ENCODE measurements around the gene PRPF38B.

The PRPF38B gene

DNA sequence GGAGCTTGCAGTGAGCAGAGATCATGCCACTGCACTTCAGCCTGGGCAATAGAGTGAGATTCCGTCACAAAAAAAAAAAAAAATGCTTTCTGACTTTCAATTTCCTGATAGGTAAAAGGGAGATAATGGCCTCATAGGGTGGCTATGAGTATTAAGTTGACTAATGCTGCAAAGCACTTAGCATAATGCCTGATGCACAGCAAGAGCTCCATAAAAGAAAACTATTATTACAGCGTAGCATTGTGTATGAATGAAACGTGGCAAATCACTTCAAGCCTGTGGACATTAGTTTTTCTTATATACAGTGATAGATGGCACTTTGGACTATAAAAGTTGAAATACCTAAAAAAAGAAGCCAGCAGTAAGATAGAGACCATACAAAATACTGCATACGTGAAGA, 37.4 kb downstream of the PRPF38B start:
- Histone ChIP-seq H3K27me3 (ENCODE audit: control insufficient read depth, insufficient read depth, low read length) (no peaks in the 10 kb centered on the region), H3K9ac (ENCODE audit: low read depth, low read length) (no peak overlapping the region), H3K36me3 (ENCODE audit: control insufficient read depth, insufficient read depth, low read length) (no peaks in the 10 kb centered on the region), H3K4me3 (ENCODE audit: low read depth, low read length) (no peak overlapping the region), H3K9me3 (ENCODE audit: control insufficient read depth, insufficient read depth, low read length) (no peaks in the 10 kb centered on the region), H3K4me1 (ENCODE audit: control insufficient read depth, insufficient read depth, low read length) (no peaks in the 10 kb centered on the region)

DNA sequence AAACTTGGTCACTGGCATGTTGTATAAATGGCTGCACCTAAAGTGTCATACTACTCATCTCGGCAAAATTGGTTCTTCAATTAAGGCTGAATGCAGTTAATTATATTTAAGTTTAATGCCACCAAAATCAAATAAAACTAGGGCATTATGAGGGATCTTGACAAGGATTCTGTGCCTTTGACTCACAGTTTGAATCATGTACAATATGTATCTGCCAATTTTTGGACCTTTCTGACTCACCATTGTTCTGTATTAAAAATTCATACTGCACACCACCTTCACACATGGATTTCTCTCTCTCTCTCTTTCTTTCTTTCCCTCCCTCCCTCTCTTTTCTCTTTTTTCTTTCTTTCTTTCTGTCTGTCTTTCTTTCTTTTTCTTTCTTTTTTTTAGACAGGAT, 40.3 kb downstream of the PRPF38B start:
- Histone ChIP-seq H3K4me3 (ENCODE audit: low read depth, low read length) (no peak overlapping the region), H3K27me3 (ENCODE audit: control insufficient read depth, insufficient read depth, low read length) (no peaks in the 10 kb centered on the region), H3K9me3 (ENCODE audit: control insufficient read depth, insufficient read depth, low read length) (no peaks in the 10 kb centered on the region), H3K4me1 (ENCODE audit: control insufficient read depth, insufficient read depth, low read length) (no peaks in the 10 kb centered on the region), H3K9ac (ENCODE audit: low read depth, low read length) (no peak overlapping the region), H3K36me3 (ENCODE audit: control insufficient read depth, insufficient read depth, low read length) (no peaks in the 10 kb centered on the region)

DNA sequence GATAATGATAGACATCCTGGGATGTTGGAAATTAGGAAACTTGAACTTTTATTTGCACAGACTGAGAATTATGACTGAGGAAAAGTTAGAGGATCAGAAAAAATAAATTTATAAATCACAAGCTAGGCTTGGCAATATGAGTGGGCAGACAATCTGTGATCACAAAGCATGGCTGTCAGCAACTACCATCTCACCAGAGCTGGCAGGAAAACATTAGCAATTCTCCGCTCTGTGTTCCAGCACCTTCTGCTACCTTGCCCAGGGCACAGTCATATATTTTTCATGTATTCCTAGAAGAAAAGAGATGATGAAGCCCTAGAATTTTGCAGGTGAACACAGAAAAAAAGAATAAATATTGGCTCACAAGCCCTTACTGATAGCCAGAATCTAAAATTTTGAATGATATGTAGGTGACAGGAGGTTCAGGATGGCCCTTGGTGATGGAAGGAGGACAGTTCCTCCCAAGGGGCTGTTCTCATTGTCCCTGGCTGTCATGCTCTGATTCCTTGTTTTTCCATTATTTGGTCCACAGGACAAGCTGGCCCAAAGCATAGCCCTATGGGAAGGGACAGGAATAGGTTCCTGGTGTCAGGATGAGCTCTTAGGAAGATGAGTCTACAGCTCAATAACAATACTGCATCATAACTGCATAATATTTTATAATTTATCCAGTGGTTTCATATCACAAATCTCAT, 42.2 kb downstream of the PRPF38B start:
- H3K9me3 ChIP-seq (ENCODE audit: control insufficient read depth, insufficient read depth, low read length): no peaks in the 10 kb centered on the region
- no peaks in the 10 kb centered on the region for H3K27me3 ChIP-seq (ENCODE audit: control insufficient read depth, insufficient read depth, low read length)
- no peak overlapping the region for H3K9ac ChIP-seq (ENCODE audit: low read depth, low read length)
- no peaks in the 10 kb centered on the region for H3K36me3 ChIP-seq (ENCODE audit: control insufficient read depth, insufficient read depth, low read length)
- no peaks in the 10 kb centered on the region for H3K4me1 ChIP-seq (ENCODE audit: control insufficient read depth, insufficient read depth, low read length)
- no peak overlapping the region for H3K4me3 ChIP-seq (ENCODE audit: low read depth, low read length)

GRCh38 chr1:108742253-108742652, 50.1 kb downstream of the PRPF38B start:
- H3K4me3 ChIP-seq (ENCODE audit: low read depth, low read length): no peak overlapping the region
- no peak overlapping the region for H3K9ac ChIP-seq (ENCODE audit: low read depth, low read length)
- no peaks in the 10 kb centered on the region for H3K9me3 ChIP-seq (ENCODE audit: control insufficient read depth, insufficient read depth, low read length)
- peaks cover 5% of the 10 kb centered on the region for H3K4me1 ChIP-seq (ENCODE audit: control insufficient read depth, insufficient read depth, low read length)
- peaks cover 8% of the 10 kb centered on the region for H3K27me3 ChIP-seq (ENCODE audit: control insufficient read depth, insufficient read depth, low read length)
- H3K36me3 ChIP-seq (ENCODE audit: control insufficient read depth, insufficient read depth, low read length): no peaks in the 10 kb centered on the region

DNA sequence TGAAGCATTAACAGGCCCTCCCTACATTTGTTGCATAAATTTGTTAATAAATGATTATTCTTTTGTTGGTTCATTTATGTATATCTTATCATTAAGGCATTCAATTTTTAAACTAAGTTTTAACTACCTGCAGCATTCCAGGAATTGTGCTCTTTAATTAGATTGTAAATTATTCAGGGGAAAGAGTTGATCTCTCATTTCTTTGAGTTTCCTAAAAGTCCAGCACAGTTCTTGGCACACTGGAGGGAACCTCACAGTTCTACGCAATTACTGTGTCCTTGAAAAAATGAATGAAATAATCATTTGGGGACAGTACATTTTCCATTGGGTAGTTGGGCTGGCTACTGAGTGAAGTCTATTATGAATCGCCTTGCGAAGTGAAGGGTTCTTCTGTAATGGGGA, 53.9 kb downstream of the PRPF38B start:
- Histone ChIP-seq H3K4me3 (ENCODE audit: low read depth, low read length) (peak overlapping the region; percentile 16), H3K4me1 (ENCODE audit: control insufficient read depth, insufficient read depth, low read length) (peaks cover 6% of the 10 kb centered on the region), H3K36me3 (ENCODE audit: control insufficient read depth, insufficient read depth, low read length) (no peaks in the 10 kb centered on the region), H3K27me3 (ENCODE audit: control insufficient read depth, insufficient read depth, low read length) (peaks cover 8% of the 10 kb centered on the region), H3K9ac (ENCODE audit: low read depth, low read length) (no peak overlapping the region), H3K9me3 (ENCODE audit: control insufficient read depth, insufficient read depth, low read length) (no peaks in the 10 kb centered on the region)

GRCh38 chr1:108746382-108747170, 54.5 kb downstream of the PRPF38B start, which contains the start of gene STXBP3:
Gene STXBP3 (plus strand): TSS chr1:108746674. CDS start chr1:108746738, 64 bp downstream.
- Histone ChIP-seq H3K27me3 (ENCODE audit: control insufficient read depth, insufficient read depth, low read length) (peaks cover 8% of the 10 kb centered on the region), H3K4me3 (ENCODE audit: low read depth, low read length) (peak within 1 kb of the TSS; percentile 94), H3K4me1 (ENCODE audit: control insufficient read depth, insufficient read depth, low read length) (peaks cover 2% of the 10 kb centered on the region), H3K36me3 (ENCODE audit: control insufficient read depth, insufficient read depth, low read length) (no peaks in the 10 kb centered on the region), H3K9me3 (ENCODE audit: control insufficient read depth, insufficient read depth, low read length) (no peaks in the 10 kb centered on the region), H3K9ac (ENCODE audit: low read depth, low read length) (peak within 1 kb of the TSS; percentile 89)

DNA sequence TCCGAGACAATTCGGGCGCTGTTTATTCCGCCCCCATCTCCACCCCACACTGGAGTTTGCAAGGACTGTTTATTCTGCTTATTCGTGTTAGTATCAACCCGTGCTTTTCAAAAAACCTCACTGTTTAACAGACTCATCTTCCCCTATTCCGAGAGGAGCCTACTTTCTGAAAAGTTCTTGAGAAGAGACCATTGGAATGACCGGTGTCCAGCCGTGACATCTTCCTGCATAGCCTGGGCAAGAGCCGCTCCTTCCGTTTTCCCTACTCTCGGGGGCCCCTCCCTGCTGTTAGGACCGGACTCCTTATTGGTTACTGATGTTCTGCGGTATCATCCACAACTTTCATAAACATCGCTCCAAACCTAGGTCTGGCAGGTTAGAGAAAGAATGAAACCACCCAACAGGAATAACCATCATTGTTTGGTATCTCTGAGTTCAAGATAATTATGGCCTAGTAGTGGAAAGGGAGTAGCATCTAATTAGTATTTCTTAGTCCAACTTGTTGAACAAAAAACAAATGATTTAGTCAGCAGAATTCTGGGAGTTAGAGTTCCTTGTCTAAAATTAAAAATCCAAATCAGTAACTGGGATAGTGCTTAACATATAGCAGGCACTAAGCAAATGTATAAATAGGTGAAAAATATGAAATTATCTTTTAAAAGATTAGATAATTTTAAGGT, 55.2 kb downstream of the PRPF38B start:
- peaks cover 2% of the 10 kb centered on the region for H3K4me1 ChIP-seq (ENCODE audit: control insufficient read depth, insufficient read depth, low read length)
- H3K4me3 ChIP-seq (ENCODE audit: low read depth, low read length): peak overlapping the region; percentile 94
- H3K9me3 ChIP-seq (ENCODE audit: control insufficient read depth, insufficient read depth, low read length): no peaks in the 10 kb centered on the region
- peaks cover 8% of the 10 kb centered on the region for H3K27me3 ChIP-seq (ENCODE audit: control insufficient read depth, insufficient read depth, low read length)
- H3K9ac ChIP-seq (ENCODE audit: low read depth, low read length): peak overlapping the region; percentile 89
- no peaks in the 10 kb centered on the region for H3K36me3 ChIP-seq (ENCODE audit: control insufficient read depth, insufficient read depth, low read length)

GRCh38 chr1:108747898-108748297, 55.8 kb downstream of the PRPF38B start:
- peaks cover 2% of the 10 kb centered on the region for H3K4me1 ChIP-seq (ENCODE audit: control insufficient read depth, insufficient read depth, low read length)
- H3K9ac ChIP-seq (ENCODE audit: low read depth, low read length): no peak overlapping the region
- no peaks in the 10 kb centered on the region for H3K36me3 ChIP-seq (ENCODE audit: control insufficient read depth, insufficient read depth, low read length)
- no peaks in the 10 kb centered on the region for H3K9me3 ChIP-seq (ENCODE audit: control insufficient read depth, insufficient read depth, low read length)
- no peak overlapping the region for H3K4me3 ChIP-seq (ENCODE audit: low read depth, low read length)
- H3K27me3 ChIP-seq (ENCODE audit: control insufficient read depth, insufficient read depth, low read length): peaks cover 8% of the 10 kb centered on the region

DNA sequence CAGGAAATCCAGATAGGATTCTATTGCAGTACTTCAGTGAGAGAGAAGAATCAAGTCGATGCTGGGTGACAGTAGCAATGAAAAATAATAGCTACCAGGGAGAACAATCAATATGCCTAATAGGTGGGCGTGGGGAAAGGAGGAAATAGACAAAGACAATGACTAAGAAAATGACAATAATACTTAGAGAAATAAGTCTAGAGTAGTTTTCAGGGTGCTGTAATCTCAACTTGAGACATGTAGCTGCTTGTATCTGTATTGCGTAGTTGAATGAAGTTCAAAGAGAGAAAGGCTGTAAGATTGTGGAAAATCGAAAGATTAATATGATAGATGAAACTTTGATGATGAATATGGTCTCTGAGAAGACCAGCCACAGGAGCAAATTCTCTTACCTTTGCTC, 57.0 kb downstream of the PRPF38B start:
- Histone ChIP-seq H3K27me3 (ENCODE audit: control insufficient read depth, insufficient read depth, low read length) (peaks cover 8% of the 10 kb centered on the region), H3K9ac (ENCODE audit: low read depth, low read length) (no peak overlapping the region)

GRCh38 chr1:108750476-108751181, 58.5 kb downstream of the PRPF38B start:
- Histone ChIP-seq H3K27me3 (ENCODE audit: control insufficient read depth, insufficient read depth, low read length) (peaks cover 5% of the 10 kb centered on the region), H3K9me3 (ENCODE audit: control insufficient read depth, insufficient read depth, low read length) (no peaks in the 10 kb centered on the region), H3K36me3 (ENCODE audit: control insufficient read depth, insufficient read depth, low read length) (no peaks in the 10 kb centered on the region), H3K4me1 (ENCODE audit: control insufficient read depth, insufficient read depth, low read length) (peaks cover 2% of the 10 kb centered on the region), H3K4me3 (ENCODE audit: low read depth, low read length) (no peak overlapping the region), H3K9ac (ENCODE audit: low read depth, low read length) (no peak overlapping the region)

More for the DNA sequence above, 57.0 kb downstream of the PRPF38B start:
- no peaks in the 10 kb centered on the region for H3K9me3 ChIP-seq (ENCODE audit: control insufficient read depth, insufficient read depth, low read length)
- peaks cover 2% of the 10 kb centered on the region for H3K4me1 ChIP-seq (ENCODE audit: control insufficient read depth, insufficient read depth, low read length)
- H3K36me3 ChIP-seq (ENCODE audit: control insufficient read depth, insufficient read depth, low read length): no peaks in the 10 kb centered on the region
- no peak overlapping the region for H3K4me3 ChIP-seq (ENCODE audit: low read depth, low read length)

Measured in iPS-15b (cell line).